PC-3 (cell line): ENCODE data around the gene PTPRD.
"Not testable (repeated sequence)": the region's sequence is repeated elsewhere in the genome, so short reads cannot be mapped to it uniquely, and the experiment has no call there.

Experiments
- EZH2 ChIP-seq: fragments of 300-600 bp; sonication (generic); IDR thresholded peaks from one replicate; pipeline ENCODE4 v1.6.1; 2017; ENCODE audit warnings: antibody characterized with exemption, mild to moderate bottlenecking, low read length; ENCODE audit not compliant: unreplicated experiment
- TF ChIP-seq, protein P1 (sequence below): fragments of 300-600 bp; sonication (generic); conservative IDR thresholded peaks from 2 replicates; pipeline ENCODE4 v1.5.1; 2017; ENCODE audit warnings: antibody characterized with exemption, low read depth, mild to moderate bottlenecking, low read length

DNA sequence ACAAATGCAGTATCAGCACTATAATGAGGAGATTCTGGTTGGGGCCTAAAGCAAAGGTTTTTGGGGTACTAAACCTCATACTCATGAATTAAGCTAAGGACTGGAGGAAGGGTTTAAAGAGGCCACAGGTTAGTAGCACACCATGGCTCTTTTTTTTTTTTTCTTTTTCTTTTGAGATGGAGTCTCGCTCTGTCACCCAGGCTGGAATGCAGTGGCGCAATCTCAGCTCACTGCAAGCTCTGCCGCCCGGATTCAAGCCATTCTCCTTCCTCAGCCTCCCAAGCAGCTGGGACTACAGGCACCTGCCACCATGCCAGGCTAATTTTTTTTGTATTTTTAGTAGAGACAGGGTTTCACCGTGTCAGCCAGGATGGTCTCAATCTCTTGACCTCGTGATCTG, 1515.5 kb downstream of the PTPRD start:
- TF ChIP-seq, protein P1, sequence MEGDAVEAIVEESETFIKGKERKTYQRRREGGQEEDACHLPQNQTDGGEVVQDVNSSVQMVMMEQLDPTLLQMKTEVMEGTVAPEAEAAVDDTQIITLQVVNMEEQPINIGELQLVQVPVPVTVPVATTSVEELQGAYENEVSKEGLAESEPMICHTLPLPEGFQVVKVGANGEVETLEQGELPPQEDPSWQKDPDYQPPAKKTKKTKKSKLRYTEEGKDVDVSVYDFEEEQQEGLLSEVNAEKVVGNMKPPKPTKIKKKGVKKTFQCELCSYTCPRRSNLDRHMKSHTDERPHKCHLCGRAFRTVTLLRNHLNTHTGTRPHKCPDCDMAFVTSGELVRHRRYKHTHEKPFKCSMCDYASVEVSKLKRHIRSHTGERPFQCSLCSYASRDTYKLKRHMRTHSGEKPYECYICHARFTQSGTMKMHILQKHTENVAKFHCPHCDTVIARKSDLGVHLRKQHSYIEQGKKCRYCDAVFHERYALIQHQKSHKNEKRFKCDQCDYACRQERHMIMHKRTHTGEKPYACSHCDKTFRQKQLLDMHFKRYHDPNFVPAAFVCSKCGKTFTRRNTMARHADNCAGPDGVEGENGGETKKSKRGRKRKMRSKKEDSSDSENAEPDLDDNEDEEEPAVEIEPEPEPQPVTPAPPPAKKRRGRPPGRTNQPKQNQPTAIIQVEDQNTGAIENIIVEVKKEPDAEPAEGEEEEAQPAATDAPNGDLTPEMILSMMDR = not testable (repeated sequence)
- not testable (repeated sequence) for TF ChIP-seq EZH2
